OCI-LY1 (cell line): ENCODE measurements around the gene DLK1.

Experiments used
- CTCF ChIP-seq: fragments of 200-600 bp; sonication (generic), shearing (Covaris generic); IDR thresholded peaks from 2 replicates; pipeline ENCODE4 v1.5.1; 2017; ENCODE audit warnings: mild to moderate bottlenecking, antibody characterized with exemption, low read length, moderate library complexity, mixed read lengths
- EZH2 ChIP-seq: fragments of 200-600 bp; sonication (generic), shearing (Covaris generic); IDR thresholded peaks from 2 replicates; pipeline ENCODE4 v1.8.0; 2017; ENCODE audit warnings: borderline replicate concordance, mixed run types, mild to moderate bottlenecking, antibody characterized with exemption, low read length, moderate library complexity, mixed read lengths

GRCh38 chr14:100686858-100687257 lies 39.8 kb upstream of the DLK1 start:
- no peak for TF ChIP-seq CTCF
- TF ChIP-seq EZH2: no peak
